ENCODE data around the gene CACNG5.

The CACNG5 gene, protein sequence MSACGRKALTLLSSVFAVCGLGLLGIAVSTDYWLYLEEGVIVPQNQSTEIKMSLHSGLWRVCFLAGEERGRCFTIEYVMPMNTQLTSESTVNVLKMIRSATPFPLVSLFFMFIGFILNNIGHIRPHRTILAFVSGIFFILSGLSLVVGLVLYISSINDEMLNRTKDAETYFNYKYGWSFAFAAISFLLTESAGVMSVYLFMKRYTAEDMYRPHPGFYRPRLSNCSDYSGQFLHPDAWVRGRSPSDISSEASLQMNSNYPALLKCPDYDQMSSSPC

DNA sequence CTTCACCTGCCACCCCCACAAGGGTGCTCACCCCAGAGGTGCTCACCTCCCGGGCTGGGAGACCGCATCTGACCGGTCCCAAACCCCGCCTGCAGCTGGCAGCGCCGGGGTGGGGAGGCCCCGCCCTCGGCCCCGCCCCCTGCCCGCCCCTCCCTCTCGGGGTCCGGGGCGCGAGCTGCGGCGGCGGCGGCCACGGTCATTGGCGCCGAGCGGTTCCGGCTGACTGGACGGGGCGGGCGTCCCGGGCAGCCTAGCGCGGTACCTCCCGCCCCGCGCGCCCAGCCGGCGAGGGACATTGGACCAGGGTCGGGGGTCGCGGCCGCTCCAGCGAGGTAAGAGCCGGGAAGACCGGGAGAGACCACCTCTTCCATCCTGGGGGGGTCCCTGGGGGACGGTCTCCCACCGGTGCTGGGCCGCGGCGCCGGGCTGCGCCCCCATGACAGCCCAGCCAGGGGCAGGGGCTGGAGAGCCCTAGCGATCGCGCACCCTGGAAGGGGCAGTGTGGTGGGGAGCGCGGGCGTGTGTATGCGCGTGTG, at the start of gene CACNG5:
Gene CACNG5, plus strand, starts transcription at position 199 of the 536 bp plus-strand sequence. CDS start 42,216 bp downstream, outside the sequence.
- DNase-seq, result no peak

DNA sequence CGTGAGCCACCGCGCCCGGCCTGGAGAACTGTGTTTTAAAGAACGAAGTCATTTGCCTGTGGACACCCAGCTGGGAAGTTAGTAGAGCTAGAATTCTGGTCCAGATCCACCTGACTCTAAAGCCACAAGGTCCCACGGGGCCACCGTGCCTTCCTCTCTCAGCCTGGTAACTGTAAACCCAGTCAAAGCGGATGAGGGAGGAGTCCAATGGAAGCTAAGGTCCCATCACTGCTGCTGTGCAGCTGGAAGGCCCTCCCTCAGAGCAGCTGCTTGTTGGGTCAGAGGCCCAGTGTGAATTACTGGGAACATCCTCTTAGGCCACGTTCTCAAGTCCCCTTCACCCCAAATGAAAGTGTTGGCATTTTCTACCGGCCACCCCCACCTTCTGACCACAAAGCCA, 48.8 kb upstream of the CACNG5 start:
- no peak for DNase-seq

DNA sequence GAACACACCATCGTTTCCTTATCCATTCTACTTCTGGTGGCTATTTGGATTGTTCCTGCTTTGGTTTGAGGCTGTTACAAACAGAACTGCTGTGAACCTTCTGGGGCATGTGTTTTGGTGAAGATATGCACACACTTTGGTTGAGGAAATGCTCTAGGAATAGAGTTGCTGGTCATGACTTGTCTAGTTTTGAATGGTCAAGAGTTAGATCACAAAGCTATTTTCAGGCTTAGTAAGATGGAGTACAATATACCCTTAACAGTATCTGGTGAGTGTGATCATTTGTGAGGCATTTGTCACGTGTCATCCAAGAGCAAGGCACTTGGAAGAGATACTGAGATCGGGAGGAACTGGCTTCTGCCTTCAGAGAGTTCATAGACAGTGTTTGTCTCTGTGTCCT, 47.0 kb upstream of the CACNG5 start:
- DNase-seq, result no peak

DNA sequence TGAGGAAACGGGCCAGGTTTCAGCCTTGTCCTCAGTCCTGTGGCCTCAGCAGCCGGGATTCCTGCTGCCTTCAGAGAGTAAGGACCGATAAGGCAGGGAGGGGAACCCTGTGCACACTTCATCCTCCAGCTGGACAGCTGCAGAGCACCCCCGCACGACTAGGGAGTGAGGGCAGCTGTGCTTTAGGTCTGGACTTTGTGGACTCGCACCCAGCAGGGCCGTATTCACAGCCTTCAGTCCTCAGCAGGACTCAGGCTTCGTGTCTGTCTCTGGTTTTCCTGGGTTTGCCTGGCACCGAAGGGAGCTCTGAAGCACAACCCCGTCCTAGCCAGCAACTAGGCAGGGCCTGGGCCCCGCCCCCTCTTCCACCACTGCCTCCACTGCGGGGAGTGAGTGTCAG, 45.8 kb upstream of the CACNG5 start:
- no peak for DNase-seq

DNA sequence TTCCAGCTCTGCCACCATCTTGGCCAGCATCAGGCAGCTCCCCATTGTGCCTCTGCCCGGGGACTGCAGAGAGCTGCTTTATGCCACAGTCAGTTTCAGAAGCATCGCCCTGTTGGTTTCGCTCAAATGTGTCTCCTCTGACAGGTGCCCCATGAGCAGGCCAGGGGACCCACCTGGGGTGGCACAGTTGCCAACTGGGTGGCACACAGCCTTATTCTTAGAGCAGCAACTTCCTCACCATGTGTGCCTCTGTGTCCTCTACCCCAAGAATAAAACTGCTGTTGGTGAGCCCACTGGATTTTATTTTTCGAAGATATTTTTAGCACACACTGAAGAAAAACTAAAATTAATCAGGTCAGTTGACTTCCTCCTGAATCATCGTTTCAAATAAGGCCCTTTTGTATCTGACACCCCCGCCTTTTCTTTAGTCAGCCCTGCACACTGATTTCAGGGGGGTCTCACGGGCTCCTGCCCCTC, 44.9 kb upstream of the CACNG5 start:
- DNase-seq, result no peak

DNA sequence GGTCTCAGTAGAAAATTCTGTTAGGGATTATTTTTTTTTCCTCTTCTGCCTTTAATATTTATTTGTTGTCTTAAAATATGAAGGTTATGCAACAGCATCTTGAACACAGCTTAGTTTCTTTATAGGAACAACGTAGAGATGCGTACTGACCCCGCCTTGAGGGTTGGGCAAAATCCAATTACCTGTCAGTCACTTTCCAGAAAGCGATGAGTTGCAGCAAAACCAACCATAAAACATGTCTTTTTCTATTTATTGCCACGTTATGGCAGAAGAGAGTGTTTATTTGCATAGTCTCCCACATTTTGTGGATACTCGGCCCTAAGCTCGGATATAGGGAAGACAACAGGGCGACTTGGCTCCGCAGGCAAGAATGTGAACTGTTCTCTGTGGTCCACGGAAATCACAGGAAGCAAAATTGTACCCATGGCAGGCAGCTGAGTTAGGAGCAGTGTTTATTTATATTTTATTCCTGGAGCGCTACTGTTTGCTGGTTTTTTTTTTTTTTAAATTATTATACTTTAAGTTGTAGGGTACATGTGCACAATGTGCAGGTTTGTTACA, 44.3 kb upstream of the CACNG5 start:
- DNase-seq, result no peak

DNA sequence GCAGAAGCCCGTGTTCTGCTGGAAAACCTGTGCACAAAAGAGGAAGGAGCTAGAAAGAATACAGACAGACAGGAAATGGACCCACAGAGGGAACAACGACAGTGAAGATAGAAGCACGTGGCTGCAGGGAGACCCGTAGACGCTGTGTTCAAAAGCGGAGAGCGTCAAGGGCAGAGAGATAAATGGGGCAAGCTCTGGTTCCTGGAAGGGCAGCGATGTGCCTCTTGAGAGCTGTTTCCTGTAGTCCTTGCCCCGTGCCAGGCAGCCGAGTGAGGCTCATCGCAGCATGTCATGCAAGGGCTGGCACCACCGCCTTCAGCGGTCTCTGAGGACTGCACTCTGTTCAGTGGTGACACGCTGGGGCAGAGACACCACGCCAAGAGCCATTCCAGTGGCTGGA, 43.6 kb upstream of the CACNG5 start:
- DNase-seq, result no peak

DNA sequence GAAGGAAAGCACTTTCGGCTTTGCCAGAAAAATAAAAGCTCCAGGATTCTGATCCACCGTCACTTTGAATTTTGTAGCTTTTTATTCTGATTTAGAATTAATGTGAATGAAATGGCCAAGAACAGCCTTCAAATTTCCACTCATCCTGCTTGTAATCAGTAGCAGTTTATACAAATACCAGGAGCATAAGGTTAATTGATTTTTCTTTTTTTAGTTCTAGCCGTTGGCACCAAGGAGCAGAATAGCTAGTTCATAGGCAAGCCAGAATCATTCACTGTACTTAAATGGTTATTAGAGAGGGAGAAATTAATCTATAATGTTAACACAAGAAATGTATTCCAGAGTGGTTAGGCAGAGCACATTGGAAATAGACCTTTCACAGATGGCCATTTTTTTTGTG, 41.1 kb upstream of the CACNG5 start:
- no peak for DNase-seq

DNA sequence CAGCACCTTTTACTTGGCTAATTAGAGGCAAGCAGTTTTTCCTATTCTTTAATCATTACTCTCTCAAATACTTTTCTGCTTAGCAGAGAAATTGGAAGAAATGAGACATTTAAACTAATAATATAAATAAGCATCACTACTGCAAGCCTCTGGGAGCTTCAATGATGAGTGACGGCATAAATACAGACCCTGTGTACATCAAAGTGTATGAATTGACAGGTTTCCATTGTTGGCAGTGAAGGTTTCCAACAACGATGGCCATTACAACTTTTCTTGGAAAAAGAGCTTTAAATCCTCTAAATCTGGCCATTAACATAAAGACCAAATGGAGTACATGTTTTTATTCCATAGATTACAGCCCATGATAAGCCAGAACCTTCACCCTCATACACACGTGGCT, 39.4 kb upstream of the CACNG5 start:
- no peak for DNase-seq

DNA sequence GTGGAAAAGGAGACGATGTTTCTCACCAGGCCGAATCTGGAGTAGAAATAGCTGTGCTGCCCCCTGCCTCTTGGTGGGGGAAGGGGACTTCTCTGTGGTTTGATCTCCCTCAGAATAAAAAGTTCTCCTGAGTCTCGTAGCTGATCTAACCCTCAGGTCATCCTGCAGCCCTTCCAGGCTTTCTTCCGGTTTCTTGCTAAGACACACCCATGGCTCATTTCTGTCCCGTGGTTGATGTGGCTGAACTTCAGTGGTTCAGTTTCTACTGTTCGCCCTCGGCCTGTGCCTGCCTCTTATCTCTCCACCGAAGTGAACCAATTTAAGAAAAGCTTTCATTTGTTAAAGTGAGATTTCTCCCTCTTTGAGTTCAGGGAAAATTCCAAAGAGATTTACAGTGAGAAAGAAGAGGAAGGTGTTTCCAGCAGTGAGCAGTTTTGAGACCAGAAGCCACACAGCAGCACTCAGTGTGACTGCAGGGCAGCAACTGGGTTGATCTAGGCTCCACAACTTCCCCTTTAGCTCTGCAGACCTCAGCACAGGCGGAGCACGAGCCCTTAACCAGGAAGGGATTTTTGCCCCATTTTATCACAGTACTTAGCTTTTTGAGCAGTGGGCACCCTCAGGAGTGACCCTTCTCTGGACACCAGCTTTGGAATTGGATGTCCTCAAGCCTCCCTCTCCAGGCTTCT, 34.9 kb upstream of the CACNG5 start:
- DNase-seq, result no peak

DNA sequence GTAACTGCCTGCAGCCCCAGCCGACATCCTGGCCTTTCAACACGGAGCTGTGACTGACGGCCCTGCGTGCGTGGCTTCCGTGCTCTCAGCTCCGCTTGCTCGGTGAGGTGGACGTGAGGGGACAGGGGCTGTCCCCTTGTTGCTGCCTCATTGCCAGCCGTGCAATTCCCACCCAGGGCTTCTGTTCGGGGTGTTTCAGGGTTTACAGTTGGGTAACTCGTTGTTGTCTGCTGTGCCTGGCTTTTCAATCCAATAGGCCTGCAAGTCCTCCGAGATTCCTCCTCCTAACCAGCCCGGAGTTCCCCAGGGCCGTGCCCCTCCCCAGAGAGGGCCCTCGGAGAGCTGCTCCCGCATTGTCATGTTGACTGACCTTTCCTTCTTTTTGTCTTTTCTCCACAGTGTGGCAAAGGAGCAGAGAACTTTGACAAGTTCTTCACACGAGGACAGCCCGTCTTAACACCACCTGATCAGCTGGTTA, 31.4 kb upstream of the CACNG5 start:
- DNase-seq, result no peak

DNA sequence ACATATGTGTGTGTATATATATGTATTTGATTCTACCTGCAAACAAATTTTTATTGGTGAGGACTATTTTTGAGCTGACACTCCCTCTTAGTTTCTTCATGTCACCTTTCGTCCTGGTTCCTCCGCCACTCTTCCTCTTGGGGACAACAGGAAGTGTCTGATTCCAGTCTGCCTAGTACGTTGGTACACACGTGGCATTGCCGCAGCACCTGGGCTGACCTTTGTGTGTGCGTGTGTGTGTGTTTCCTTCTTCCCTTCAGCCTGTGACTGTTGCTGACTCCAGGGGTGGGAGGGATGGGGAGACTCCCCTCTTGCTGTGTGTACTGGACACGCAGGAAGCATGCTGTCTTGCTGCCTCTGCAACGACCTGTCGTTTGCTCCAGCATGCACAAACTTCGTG, 29.4 kb upstream of the CACNG5 start:
- no peak for DNase-seq

DNA sequence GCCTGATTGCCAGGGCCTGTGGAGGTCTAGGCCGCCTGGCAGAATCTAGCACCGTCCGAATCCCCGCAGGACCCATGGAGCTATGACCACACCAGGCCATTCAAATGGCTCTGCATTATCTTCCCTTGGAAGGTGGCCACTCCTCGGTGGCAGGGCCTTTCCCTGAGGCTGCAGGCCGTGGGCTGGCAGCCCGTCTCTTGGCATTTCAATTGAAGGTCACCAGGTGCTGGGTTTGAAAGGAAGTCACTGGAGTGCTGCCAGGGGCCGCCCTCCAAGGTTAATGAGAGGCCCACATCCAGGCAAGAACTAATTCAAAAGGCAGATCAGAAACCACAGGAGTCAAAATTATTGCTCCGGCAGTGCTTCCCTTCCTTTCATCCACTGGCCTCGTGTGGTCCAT, 27.7 kb upstream of the CACNG5 start:
- DNase-seq, result no peak

DNA sequence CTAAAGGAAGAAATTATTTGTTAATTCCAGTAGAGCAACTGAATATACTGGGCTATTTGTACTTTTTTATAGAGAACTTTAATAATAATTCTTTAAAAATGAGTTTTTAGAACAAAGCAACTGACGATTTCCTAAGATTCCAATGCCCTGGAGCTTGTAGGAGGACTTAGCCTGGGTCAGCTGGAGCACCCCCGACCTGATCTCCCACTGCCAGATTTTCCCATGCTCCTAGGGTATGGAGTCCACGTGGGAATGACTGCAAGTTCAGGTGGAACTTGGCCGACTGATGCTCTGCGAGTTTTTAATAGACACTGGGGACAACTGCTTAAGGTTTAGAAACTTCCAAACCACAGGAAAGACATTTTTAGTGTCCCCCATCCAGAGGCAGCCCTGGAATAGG, 25.5 kb upstream of the CACNG5 start:
- no peak for DNase-seq

DNA sequence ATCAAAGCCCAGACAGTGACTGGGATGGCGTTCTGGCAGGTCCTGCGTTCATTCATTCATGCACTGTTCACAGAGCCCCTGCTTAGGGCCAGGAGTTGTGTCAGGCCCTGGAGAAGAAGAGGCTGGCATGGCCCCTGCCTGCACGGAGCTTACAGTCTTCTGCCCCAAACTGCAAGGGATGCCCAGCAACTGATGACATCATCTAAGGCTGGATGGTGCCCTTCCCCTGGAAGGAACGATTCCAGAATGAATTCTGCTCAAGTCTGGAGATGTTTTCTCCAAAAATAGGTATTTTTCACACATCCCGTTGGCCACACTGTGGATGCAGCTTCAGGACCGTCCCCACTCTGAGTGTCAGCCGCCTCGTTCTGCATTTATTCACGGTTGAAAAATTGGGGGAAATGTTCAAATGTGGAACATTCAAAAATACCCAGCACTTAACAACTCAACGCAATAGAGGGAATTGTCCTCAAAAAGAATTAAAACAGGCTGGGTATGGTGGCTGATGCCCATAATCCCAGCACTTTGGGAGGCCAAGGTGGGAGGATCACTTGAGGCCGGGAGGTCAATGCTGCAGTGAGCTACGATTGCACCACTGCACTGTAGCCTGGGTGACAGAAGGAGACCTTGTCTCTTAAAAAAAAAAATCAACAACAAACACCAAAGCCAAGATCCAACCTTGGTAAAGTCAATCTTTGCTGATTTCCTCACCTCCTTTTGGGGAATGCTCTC, 23.8 kb upstream of the CACNG5 start:
- no peak for DNase-seq

DNA sequence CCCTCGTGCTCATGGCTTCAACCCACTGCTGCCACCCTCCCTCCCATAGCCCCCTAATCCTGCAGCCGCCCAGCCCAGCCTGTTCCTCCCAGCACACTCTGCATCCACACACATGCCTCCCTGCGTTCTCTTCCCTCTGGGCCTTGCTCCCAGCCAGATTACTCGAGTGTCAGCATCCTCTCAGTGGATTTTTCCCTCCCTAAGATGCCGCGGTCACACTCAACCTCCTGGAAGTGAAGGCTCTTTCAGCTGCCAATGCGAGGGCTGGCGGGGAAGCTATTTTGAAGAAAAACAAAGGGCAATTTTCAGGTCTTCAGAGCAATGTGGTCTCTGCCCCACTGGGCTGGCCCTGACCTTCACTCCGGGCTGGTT, 23.2 kb upstream of the CACNG5 start:
- no peak for DNase-seq

DNA sequence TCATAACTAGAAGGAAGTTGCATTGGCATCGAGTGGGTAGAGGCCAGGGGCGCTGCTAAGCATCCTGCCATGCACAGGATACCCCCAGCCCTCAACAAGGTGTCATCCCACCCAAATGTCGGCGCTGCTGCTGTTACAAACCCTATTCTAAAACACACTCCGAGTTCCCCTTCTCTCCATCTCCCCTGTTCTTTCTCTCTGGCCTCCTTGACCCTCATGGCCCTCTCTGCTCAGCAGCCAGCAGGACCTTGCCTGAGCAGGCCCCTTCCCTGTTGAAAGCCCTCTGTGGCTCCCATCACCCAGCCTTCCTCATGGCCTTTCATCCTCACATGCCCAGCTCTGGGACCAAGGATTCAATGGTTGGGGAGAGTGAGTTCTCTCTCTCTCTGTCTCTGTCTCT, 22.3 kb upstream of the CACNG5 start:
- DNase-seq, result no peak

DNA sequence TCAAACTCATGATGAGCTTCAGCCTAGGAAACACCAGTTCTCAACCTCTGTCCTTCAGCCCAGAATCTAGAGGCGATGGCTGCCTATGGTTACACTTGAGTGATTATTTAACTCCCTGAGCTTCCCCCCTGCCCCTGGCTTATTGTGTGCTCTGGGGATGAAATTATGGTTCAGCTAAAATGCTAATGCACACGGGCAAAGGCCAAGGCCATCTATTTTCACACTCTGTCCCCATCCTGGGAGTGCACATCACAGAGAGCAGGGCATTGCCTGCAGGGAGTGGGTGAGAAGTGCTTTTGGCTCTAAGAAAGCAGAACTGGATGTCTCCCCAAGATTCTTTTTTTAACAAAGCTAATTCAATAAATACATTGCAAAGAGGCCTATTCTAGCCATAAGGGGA, 21.6 kb upstream of the CACNG5 start:
- DNase-seq, result no peak

DNA sequence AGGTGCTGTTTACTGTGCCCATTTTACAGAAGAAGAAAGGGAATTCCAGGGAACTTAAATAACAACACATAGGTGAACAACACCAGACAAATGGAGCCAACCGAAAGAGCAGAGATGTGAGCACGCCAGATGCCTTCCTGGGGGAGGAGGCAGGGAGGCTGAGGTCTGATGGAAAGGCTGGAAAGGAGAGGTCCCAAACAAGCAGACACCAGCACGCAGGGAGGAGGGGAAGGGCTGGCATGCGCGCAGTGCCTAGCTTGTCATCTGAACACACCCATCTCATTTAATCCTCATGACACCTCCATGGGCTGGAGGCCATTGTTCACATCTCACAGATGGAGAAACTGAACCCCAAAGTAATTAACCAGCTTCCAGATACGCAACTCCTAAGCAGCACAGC, 20.9 kb upstream of the CACNG5 start:
- no peak for DNase-seq

DNA sequence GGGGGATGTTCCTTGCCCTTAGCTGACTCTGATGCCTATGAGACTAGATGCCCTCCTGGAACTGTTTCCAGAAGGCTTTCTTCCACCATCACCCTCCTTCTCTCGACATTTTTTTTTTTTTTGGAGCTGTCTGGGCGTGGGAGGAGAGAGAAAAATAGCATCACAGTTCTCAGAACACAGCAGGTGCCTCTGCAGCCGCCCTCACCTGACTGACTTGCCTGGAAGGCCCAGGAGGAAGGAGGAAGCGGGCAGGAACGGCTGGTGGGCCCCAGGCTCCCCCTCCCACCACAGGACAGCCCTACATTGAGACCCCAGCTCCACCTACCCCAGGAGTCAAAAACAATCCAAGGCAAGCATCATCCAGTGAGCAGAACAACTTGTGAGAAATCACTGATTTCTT, 20.3 kb upstream of the CACNG5 start:
- DNase-seq, result no peak

DNA sequence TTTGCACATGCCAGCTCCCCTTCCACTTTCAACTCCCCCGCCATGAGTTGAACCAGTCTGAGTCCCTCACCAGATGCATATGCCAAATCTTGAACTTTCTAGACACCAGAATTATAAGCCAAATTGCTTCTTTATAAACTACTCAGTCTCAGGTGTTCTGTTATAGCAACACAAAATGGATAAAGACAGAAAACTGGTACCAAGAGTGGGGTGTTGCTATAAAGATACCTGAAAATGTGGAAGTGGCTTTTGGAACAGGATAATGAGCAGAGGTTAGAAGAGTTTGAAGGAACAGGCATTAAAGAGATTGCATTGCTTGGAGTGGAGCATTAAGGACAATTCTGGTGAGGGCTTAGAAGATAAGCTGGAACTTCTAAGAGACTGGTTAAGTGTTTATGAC, 17.2 kb upstream of the CACNG5 start:
- no peak for DNase-seq

DNA sequence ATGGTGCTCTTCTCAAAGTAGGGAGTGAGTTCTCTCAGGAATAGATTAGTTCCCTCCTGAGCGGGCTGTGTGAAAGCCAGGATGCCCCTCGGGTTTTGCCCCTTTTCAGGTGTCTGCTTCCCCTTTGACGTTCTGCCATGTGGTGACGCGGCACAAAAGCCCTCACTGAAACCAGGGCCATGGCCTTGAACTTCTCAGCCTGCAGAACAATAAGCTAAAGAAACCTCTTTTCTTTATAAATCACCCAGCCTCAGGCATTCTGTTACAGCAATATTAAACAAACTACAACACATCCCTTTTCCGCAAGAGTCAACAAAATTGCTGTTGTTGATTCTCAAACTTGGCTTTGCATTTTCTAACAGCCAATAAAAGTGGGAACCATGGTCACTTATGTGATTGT, 15.5 kb upstream of the CACNG5 start:
- DNase-seq, result no peak

DNA sequence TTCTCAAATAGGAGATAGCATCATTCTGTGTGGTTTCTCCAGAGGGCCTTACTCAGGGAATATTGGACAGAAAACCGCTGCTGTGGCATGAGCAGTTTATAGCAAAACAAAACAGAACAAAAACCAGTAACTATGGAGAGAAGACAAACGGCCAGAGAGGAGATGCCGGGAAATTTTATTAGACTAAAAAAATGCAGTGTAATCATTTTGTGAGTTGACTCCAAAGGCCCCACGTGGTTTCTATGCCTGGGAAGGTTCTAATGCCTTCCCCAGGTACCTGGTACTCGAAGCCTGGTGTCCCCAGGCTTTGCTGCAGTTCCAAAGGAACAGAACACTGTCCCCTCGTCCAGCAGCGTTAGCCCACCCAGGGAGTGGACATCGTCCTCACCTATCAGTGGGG, 12.9 kb upstream of the CACNG5 start:
- no peak for DNase-seq
